SK-N-SH treated with all-trans-retinoic acid at 6 μM for 48 hours (cell line): ENCODE data around the gene RCBTB1.

Source experiments
- ATAC-seq: fragments of 200-7000 bp; cut with Tn5 transposase; 3 replicates; pipeline ENCODE4 v1.9.1; 2020; ENCODE audit warnings: mild to moderate bottlenecking, moderate library complexity
- ARNTL ChIP-seq: fragments of 450-650 bp; formaldehyde crosslinking; IDR thresholded peaks from 2 replicates; pipeline ENCODE4 v1.5.0; 2020; ENCODE audit warnings: low read depth, mild to moderate bottlenecking, moderate library complexity, borderline replicate concordance
- BACH2 ChIP-seq: fragments of 250-450 bp; sonication (Bioruptor Pico); IDR thresholded peaks from 2 replicates; pipeline ENCODE4 v1.9.0; 2021; ENCODE audit warnings: mild to moderate bottlenecking, borderline replicate concordance
- CSDC2 ChIP-seq: fragments of 250-450 bp; sonication (Bioruptor Pico); IDR thresholded peaks from 2 replicates; pipeline ENCODE4 v1.5.0; 2020; ENCODE audit warnings: mild to moderate bottlenecking, moderate library complexity
- ESRRG ChIP-seq: fragments of 250-450 bp; sonication (Bioruptor Pico); IDR thresholded peaks from 2 replicates; pipeline ENCODE4 v1.6.1; 2021; ENCODE audit warnings: mild to moderate bottlenecking
- GLIS3 ChIP-seq: fragments of 250-450 bp; sonication (Bioruptor Pico); IDR thresholded peaks from 2 replicates; pipeline ENCODE4 v1.5.0; 2020; ENCODE audit warnings: mild to moderate bottlenecking, moderate library complexity
- ISL1 ChIP-seq: fragments of 250-450 bp; sonication (Bioruptor Pico); IDR thresholded peaks from 2 replicates; pipeline ENCODE4 v2.1.2; 2022; ENCODE audit warnings: mild to moderate bottlenecking, moderate library complexity
- OSR1 ChIP-seq: fragments of 250-450 bp; sonication (Bioruptor Pico); IDR thresholded peaks from 2 replicates; pipeline ENCODE4 v1.8.0; 2022; ENCODE audit warnings: moderate library complexity, mild to moderate bottlenecking, inconsistent platforms
- PPARA ChIP-seq: fragments of 250-450 bp; sonication (Bioruptor Pico); IDR thresholded peaks from 2 replicates; pipeline ENCODE4 v1.5.0; 2020; ENCODE audit warnings: mild to moderate bottlenecking, borderline replicate concordance
- RARB ChIP-seq: fragments of 250-450 bp; sonication (Bioruptor Pico); IDR thresholded peaks from 2 replicates; pipeline ENCODE4 v1.8.0; 2021; ENCODE audit warnings: mild to moderate bottlenecking, moderate library complexity
- SNAI2 ChIP-seq: fragments of 250-450 bp; sonication (Bioruptor Pico); IDR thresholded peaks from 2 replicates; pipeline ENCODE4 v1.5.0; 2020; ENCODE audit warnings: mild to moderate bottlenecking, moderate library complexity
- TCF4 ChIP-seq: fragments of 250-450 bp; sonication (Bioruptor Pico); IDR thresholded peaks from 2 replicates; pipeline ENCODE4 v1.8.0; 2021; ENCODE audit warnings: mild to moderate bottlenecking, moderate library complexity, borderline replicate concordance
- TOX ChIP-seq: fragments of 250-450 bp; sonication (Bioruptor Pico); IDR thresholded peaks from 2 replicates; pipeline ENCODE4 v1.8.0; 2021; ENCODE audit warnings: mild to moderate bottlenecking, moderate library complexity, borderline replicate concordance
- ZC3H10 ChIP-seq: fragments of 250-450 bp; sonication (Bioruptor Pico); IDR thresholded peaks from 2 replicates; pipeline ENCODE4 v1.5.1; 2021; ENCODE audit warnings: mild to moderate bottlenecking, moderate library complexity
- ZFP3 ChIP-seq: fragments of 250-450 bp; sonication (Bioruptor Pico); IDR thresholded peaks from 2 replicates; pipeline ENCODE4 v1.5.0; 2020; ENCODE audit warnings: mild to moderate bottlenecking, moderate library complexity
- ZFP30 ChIP-seq: fragments of 450-650 bp; formaldehyde crosslinking; IDR thresholded peaks from 2 replicates; pipeline ENCODE4 v1.5.0; 2022; ENCODE audit warnings: mild to moderate bottlenecking, moderate library complexity
- ZNF565 ChIP-seq: fragments of 450-650 bp; formaldehyde crosslinking; conservative IDR thresholded peaks from 2 replicates; pipeline ENCODE4 v1.5.0; 2020; ENCODE audit warnings: low read depth, mild to moderate bottlenecking, moderate library complexity
- ZNF70 ChIP-seq: fragments of 450-650 bp; formaldehyde crosslinking; IDR thresholded peaks from 2 replicates; pipeline ENCODE4 v1.5.0; 2020; ENCODE audit warnings: mild to moderate bottlenecking, moderate library complexity
- TF ChIP-seq, protein P1 (sequence below): fragments of 250-450 bp; sonication (Bioruptor Pico); IDR thresholded peaks from 2 replicates; pipeline ENCODE4 v1.8.0; 2021; ENCODE audit warnings: low read depth, mild to moderate bottlenecking, moderate library complexity, borderline replicate concordance
- TF ChIP-seq, protein P2 (sequence below): fragments of 250-450 bp; sonication (Bioruptor Pico); IDR thresholded peaks from 2 replicates; pipeline ENCODE4 v1.5.1; 2020; ENCODE audit warnings: low read depth, mild to moderate bottlenecking, moderate library complexity
- TF ChIP-seq, protein P3 (sequence below): fragments of 250-450 bp; sonication (Bioruptor Pico); IDR thresholded peaks from 2 replicates; pipeline ENCODE4 v1.8.0; 2020; ENCODE audit warnings: mild to moderate bottlenecking, moderate library complexity, borderline replicate concordance
- TF ChIP-seq, protein P4 (sequence below): fragments of 250-450 bp; sonication (Bioruptor Pico); IDR thresholded peaks from 2 replicates; pipeline ENCODE4 v1.5.1; 2021; ENCODE audit warnings: mild to moderate bottlenecking, moderate library complexity

Gene RCBTB1

DNA sequence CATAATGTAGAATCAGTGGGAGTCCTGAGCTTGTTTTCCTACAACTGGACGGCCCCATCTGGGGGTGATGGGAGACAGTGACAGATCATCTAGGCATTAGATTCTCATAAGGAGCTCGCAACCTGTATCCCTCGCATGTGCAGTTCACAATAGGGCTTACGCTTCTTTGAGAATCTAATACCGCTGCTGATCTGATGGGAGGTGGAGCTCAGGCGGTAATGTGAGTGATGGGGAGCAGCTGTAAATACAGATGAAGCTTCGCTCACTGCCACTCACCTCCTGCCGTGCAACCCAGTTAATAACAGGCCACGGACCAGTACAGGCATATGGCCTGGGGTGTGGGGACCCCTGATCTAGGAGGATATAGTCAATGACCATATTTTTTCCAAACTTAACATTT lies 38.8 kb downstream of the RCBTB1 start:
- ATAC-seq: no peak
- TF ChIP-seq GLIS3 (no peak), ZNF565 (CRISPR knock-in tag) (no peak), ZC3H10 (CRISPR knock-in tag) (no peak), ARNTL (CRISPR knock-in tag) (no peak), CSDC2 (CRISPR knock-in tag) (no peak), BACH2 (CRISPR knock-in tag) (no peak), TCF4 (CRISPR knock-in tag) (no peak), OSR1 (no peak)
- TF ChIP-seq, protein P1, sequence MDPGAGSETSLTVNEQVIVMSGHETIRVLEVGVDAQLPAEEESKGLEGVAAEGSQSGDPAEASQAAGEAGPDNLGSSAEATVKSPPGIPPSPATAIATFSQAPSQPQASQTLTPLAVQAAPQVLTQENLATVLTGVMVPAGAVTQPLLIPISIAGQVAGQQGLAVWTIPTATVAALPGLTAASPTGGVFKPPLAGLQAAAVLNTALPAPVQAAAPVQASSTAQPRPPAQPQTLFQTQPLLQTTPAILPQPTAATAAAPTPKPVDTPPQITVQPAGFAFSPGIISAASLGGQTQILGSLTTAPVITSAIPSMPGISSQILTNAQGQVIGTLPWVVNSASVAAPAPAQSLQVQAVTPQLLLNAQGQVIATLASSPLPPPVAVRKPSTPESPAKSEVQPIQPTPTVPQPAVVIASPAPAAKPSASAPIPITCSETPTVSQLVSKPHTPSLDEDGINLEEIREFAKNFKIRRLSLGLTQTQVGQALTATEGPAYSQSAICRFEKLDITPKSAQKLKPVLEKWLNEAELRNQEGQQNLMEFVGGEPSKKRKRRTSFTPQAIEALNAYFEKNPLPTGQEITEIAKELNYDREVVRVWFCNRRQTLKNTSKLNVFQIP (CRISPR knock-in tag): no peak
- TF ChIP-seq, protein P2, sequence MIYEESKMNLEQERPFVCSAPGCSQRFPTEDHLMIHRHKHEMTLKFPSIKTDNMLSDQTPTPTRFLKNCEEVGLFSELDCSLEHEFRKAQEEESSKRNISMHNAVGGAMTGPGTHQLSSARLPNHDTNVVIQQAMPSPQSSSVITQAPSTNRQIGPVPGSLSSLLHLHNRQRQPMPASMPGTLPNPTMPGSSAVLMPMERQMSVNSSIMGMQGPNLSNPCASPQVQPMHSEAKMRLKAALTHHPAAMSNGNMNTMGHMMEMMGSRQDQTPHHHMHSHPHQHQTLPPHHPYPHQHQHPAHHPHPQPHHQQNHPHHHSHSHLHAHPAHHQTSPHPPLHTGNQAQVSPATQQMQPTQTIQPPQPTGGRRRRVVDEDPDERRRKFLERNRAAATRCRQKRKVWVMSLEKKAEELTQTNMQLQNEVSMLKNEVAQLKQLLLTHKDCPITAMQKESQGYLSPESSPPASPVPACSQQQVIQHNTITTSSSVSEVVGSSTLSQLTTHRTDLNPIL (CRISPR knock-in tag): no peak
- TF ChIP-seq, protein P3, sequence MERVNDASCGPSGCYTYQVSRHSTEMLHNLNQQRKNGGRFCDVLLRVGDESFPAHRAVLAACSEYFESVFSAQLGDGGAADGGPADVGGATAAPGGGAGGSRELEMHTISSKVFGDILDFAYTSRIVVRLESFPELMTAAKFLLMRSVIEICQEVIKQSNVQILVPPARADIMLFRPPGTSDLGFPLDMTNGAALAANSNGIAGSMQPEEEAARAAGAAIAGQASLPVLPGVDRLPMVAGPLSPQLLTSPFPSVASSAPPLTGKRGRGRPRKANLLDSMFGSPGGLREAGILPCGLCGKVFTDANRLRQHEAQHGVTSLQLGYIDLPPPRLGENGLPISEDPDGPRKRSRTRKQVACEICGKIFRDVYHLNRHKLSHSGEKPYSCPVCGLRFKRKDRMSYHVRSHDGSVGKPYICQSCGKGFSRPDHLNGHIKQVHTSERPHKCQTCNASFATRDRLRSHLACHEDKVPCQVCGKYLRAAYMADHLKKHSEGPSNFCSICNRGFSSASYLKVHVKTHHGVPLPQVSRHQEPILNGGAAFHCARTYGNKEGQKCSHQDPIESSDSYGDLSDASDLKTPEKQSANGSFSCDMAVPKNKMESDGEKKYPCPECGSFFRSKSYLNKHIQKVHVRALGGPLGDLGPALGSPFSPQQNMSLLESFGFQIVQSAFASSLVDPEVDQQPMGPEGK: no peak
- TF ChIP-seq, protein P4, sequence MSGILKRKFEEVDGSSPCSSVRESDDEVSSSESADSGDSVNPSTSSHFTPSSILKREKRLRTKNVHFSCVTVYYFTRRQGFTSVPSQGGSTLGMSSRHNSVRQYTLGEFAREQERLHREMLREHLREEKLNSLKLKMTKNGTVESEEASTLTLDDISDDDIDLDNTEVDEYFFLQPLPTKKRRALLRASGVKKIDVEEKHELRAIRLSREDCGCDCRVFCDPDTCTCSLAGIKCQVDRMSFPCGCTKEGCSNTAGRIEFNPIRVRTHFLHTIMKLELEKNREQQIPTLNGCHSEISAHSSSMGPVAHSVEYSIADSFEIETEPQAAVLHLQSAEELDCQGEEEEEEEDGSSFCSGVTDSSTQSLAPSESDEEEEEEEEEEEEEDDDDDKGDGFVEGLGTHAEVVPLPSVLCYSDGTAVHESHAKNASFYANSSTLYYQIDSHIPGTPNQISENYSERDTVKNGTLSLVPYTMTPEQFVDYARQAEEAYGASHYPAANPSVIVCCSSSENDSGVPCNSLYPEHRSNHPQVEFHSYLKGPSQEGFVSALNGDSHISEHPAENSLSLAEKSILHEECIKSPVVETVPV (CRISPR knock-in tag): no peak

DNA sequence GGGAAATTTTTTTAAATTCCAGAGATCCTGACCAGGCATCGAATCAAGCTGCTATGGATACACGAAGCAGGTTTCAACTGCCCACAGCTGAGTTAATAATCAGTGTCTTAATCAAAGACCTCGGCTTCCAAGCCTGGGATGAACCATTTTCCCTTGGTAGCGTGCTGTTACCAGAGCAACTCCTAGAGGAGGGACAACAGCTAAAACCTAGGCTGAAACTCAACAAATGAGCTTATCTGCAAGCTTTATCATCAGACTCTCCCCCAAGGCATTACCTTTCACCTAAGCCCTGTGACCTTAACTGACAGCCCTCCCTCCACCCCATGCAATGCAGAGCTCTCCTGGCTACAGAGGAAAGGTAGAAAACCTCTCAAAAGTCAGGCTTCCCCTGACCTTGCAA lies 39.7 kb downstream of the RCBTB1 start:
- TF ChIP-seq TOX: no peak
- TF ChIP-seq ESRRG (CRISPR knock-in tag): no peak
- TF ChIP-seq ZNF565 (CRISPR knock-in tag): no peak
- TF ChIP-seq, protein P1 (CRISPR knock-in tag): no peak
- no peak for TF ChIP-seq ZNF70
- TF ChIP-seq ZFP30 (CRISPR knock-in tag): no peak
- TF ChIP-seq PPARA (CRISPR knock-in tag): no peak
- TF ChIP-seq ISL1 (CRISPR knock-in tag): no peak
- no peak for TF ChIP-seq ARNTL (CRISPR knock-in tag)
- TF ChIP-seq SNAI2 (CRISPR knock-in tag): no peak
- TF ChIP-seq, protein P3: no peak
- TF ChIP-seq BACH2 (CRISPR knock-in tag): no peak
- ATAC-seq: no peak

DNA sequence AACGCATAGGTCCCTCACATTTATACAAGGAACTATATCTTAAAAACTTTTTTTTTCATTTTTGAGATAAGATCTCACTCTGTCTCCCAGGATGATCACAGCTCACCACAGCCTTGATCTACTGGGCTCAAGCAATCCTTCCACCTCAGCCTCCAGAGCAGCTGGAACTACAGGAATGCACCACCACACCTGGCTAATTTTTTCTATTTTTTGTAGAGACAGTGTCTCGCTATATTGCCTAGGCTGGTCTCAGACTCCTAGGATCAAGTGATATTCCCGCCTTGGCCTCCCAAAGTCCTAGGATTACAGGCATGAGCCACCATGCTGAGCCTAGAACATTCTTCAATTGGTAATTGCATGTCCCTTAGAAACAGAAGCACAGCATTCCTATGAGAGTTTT lies 41.7 kb downstream of the RCBTB1 start:
- no peak for TF ChIP-seq RARB (CRISPR knock-in tag)
- TF ChIP-seq ESRRG (CRISPR knock-in tag): no peak
- no peak for TF ChIP-seq TCF4 (CRISPR knock-in tag)
- no peak for TF ChIP-seq CSDC2 (CRISPR knock-in tag)
- no peak for TF ChIP-seq BACH2 (CRISPR knock-in tag)
- no peak for TF ChIP-seq TOX
- TF ChIP-seq ISL1 (CRISPR knock-in tag): no peak
- no peak for TF ChIP-seq ZFP3 (CRISPR knock-in tag)
- ATAC-seq: no peak
